ENCODE results near the gene HHIPL1.

The HHIPL1 gene

GRCh38 chr14:99681832-99682148 lies 36.9 kb downstream of the HHIPL1 start:
- Histone ChIP-seq H3K27me3 (ENCODE audit: control insufficient read depth, insufficient read depth, low read length) (peaks cover 24% of the 10 kb centered on the region), H3K4me3 (ENCODE audit: low read length) (no peak overlapping the region), H3K9me3 (replicated peaks; ENCODE audit: low read length) (peaks cover 11% of the 10 kb centered on the region)

DNA sequence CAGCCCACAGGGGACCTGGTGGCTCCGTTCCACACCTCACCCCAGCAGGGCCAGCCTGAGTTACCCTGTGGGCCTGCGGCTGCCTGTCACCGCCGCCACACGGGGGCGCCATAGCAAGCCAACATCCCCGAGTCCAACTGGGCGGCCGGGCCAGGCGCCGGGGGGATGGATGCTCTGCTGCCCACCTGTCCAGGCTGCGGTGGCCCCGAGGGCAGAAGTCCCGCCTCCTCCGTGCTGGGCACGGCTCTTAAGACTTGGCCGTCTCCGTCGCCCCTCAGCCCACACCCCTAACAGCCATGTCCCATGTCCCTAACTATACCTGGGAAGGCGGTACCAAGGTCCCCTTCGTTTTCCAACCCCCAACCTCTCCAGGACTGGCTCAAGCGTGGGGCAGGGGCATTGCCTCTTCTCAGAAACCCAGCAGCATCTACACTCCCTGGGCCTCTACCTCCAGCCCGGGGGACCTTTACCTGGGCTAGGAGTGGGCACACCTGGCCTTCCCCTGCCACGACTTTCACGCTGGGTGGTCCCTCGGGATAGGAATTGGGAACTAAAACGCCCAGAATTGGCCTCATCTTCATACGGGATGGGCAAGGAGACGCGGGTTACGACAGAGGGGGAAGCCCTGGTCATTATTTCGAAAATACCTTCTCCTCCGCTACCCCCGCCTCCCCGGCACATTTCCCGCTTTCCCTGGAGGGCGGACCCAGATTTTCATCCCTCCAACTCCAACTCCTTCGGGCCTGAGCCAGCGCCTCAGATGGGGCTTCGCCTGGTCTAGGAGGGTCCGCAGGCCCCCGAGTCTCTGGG lies 38.1 kb downstream of the HHIPL1 start:
- peaks cover 34% of the 10 kb centered on the region for H3K27me3 ChIP-seq (ENCODE audit: control insufficient read depth, insufficient read depth, low read length)
- peak overlapping the region; percentile 95 for H3K4me2 ChIP-seq (ENCODE audit: low read length)
- H3K4me3 ChIP-seq (ENCODE audit: low read length) = peak overlapping the region; percentile 75
- H3K9me3 ChIP-seq (replicated peaks; ENCODE audit: low read length) = peaks cover 10% of the 10 kb centered on the region
- H3K4me1 ChIP-seq (ENCODE audit: control insufficient read depth, insufficient read depth, low read length) = peaks cover 10% of the 10 kb centered on the region
- H3K9ac ChIP-seq (ENCODE audit: low read depth, low read length) = peak overlapping the region; percentile 88
- H3K36me3 ChIP-seq (ENCODE audit: insufficient read depth, low read length) = no peaks in the 10 kb centered on the region

More at GRCh38 chr14:99681832-99682148, 36.9 kb downstream of the HHIPL1 start:
- no peak overlapping the region for H3K4me2 ChIP-seq (ENCODE audit: low read length)
- H3K4me1 ChIP-seq (ENCODE audit: control insufficient read depth, insufficient read depth, low read length) = peaks cover 17% of the 10 kb centered on the region
- H3K36me3 ChIP-seq (ENCODE audit: insufficient read depth, low read length) = no peaks in the 10 kb centered on the region
- H3K9ac ChIP-seq (ENCODE audit: low read depth, low read length) = no peak overlapping the region

DNA sequence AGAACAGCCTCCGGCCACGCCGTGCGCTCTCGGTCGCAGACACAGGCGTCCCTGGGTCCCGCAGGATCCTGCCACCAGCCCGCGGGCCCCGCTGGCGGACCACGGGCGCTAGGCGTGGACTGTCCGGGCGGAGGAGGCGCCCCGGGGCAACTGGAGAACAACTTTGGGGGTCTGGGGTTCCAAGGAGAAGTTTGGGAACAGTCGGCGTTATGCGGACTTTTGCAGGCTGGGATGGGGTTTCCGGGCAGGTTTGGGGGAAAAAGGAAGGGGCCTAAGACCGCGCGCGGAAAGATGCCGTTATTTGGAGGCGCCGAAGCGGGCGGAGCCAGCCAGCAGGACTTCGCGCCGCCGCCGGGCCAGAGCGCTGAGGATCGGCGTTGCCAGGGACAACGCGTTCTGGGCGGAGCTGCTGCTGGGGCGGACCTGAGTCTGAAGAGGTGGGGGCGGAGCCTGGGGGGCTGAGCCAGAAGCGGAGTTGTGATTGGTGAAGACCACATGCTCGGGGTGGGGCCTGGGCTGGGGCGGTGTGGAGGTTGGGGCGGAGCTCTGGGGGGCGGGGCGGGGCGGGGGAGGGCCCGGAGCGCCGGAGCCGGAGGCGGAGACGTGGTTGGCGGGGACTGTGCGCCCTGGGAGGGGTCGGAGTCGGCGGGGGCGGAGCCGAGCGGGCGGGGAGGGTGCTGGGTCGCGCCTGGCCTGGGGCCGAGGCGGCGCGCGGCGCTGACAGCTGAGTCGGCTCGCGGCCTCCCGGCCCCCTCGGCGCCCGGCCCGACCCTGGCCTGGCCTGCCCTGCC lies 38.9 kb downstream of the HHIPL1 start, which contains the start of gene CYP46A1:
Gene CYP46A1, plus strand, starts transcription at position 680 of the 791 bp plus-strand sequence. CDS start 120 bp downstream, outside the sequence.
- Histone ChIP-seq H3K27me3 (ENCODE audit: control insufficient read depth, insufficient read depth, low read length) (peaks cover 41% of the 10 kb centered on the region), H3K9ac (ENCODE audit: low read depth, low read length) (peak within 1 kb of the TSS; percentile 88), H3K4me2 (ENCODE audit: low read length) (peak within 1 kb of the TSS; percentile 95), H3K4me3 (ENCODE audit: low read length) (peak within 1 kb of the TSS; percentile 76), H3K4me1 (ENCODE audit: control insufficient read depth, insufficient read depth, low read length) (peaks cover 10% of the 10 kb centered on the region), H3K9me3 (replicated peaks; ENCODE audit: low read length) (peaks cover 2% of the 10 kb centered on the region), H3K36me3 (ENCODE audit: insufficient read depth, low read length) (no peaks in the 10 kb centered on the region)

DNA sequence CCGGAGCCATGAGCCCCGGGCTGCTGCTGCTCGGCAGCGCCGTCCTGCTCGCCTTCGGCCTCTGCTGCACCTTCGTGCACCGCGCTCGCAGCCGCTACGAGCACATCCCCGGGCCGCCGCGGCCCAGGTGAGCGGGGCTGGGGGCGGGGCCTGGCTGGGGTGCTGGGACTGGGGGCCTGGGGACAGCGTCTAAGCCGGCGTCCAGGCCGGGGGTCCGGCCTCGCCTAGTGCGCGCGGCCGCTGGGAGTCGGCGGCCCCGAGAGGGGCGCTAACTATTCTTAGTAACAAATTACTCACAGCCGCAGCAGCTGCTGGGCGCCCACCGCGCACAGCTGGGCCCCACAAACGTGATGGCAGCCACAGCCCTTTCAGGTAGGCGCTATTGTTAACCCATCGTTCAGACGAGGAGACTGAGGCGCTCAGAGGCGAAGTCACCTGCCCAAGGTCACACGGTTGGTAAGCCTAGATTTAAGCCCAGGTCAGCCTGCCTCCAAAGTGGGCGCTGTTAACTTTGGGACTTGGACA lies 39.5 kb downstream of the HHIPL1 start:
- H3K9ac ChIP-seq (ENCODE audit: low read depth, low read length) = peak overlapping the region; percentile 69

GRCh38 chr14:99685151-99685591 lies 40.2 kb downstream of the HHIPL1 start:
- Histone ChIP-seq H3K4me3 (ENCODE audit: low read length) (no peak overlapping the region), H3K27me3 (ENCODE audit: control insufficient read depth, insufficient read depth, low read length) (peaks cover 50% of the 10 kb centered on the region), H3K9me3 (replicated peaks; ENCODE audit: low read length) (no peaks in the 10 kb centered on the region), H3K9ac (ENCODE audit: low read depth, low read length) (no peak overlapping the region), H3K4me2 (ENCODE audit: low read length) (no peak overlapping the region), H3K4me1 (ENCODE audit: control insufficient read depth, insufficient read depth, low read length) (peaks cover 10% of the 10 kb centered on the region), H3K36me3 (ENCODE audit: insufficient read depth, low read length) (no peaks in the 10 kb centered on the region)

More for the DNA sequence above, 39.5 kb downstream of the HHIPL1 start:
- Histone ChIP-seq H3K4me3 (ENCODE audit: low read length) (peak overlapping the region; percentile 76), H3K36me3 (ENCODE audit: insufficient read depth, low read length) (no peaks in the 10 kb centered on the region), H3K9me3 (replicated peaks; ENCODE audit: low read length) (no peaks in the 10 kb centered on the region), H3K27me3 (ENCODE audit: control insufficient read depth, insufficient read depth, low read length) (peaks cover 48% of the 10 kb centered on the region), H3K4me1 (ENCODE audit: control insufficient read depth, insufficient read depth, low read length) (peaks cover 10% of the 10 kb centered on the region), H3K4me2 (ENCODE audit: low read length) (peak overlapping the region; percentile 93)

DNA sequence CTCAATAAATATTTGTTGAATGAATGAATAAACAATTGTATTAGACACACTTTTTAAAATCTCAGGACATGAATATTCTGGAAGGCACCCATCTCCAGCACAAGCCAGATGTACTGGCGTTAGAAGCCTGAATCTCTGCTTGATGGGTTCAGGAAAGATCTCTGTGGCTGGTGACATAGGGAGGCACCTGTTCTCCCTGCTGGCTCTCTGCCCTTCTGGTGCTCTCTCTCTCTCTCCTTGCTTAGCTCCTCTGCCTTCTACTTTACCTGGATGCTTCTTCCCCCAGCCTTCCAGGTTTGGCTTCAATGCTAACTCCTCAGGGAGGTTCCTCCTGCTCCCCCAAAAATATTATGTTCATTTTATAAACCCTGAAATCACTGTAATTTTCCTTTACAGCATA lies 40.7 kb downstream of the HHIPL1 start:
- no peaks in the 10 kb centered on the region for H3K9me3 ChIP-seq (replicated peaks; ENCODE audit: low read length)
- peaks cover 10% of the 10 kb centered on the region for H3K4me1 ChIP-seq (ENCODE audit: control insufficient read depth, insufficient read depth, low read length)
- H3K36me3 ChIP-seq (ENCODE audit: insufficient read depth, low read length) = no peaks in the 10 kb centered on the region
- no peak overlapping the region for H3K4me3 ChIP-seq (ENCODE audit: low read length)
- no peak overlapping the region for H3K4me2 ChIP-seq (ENCODE audit: low read length)
- H3K9ac ChIP-seq (ENCODE audit: low read depth, low read length) = no peak overlapping the region
- peaks cover 50% of the 10 kb centered on the region for H3K27me3 ChIP-seq (ENCODE audit: control insufficient read depth, insufficient read depth, low read length)

DNA sequence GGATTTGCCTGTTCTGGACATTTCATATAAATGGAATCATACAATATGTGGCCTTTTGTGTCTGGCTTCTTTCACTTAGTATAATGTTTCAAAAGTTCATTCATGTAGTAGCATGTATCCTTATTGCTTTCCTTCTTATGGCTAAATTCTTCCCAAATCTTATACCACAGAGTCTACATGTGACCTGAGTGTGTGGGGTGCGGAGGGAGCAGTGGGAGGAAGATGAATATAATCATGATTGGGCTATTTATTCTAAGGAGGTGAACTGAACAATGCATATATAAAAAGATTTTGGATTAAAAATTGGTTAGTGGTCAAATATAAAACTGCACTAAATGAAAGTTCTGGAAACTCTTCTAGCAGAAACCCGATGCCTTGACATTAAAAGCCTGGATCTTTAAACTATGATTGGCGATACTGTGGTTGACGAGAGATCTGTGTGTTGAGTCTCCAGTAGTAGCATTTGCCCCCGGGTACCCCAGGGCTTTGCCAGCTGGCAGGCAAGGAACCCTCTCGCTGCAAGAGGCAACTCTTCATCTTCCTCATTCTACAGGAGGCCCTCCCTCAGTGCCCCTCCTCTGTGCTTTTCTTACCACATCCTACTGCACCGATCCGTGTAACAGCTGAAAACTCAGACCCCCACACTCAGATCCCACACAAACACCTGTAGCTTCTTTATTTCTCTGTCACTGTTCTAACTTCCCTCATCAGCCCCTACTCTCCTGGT lies 41.8 kb downstream of the HHIPL1 start:
- no peaks in the 10 kb centered on the region for H3K9me3 ChIP-seq (replicated peaks; ENCODE audit: low read length)
- H3K4me1 ChIP-seq (ENCODE audit: control insufficient read depth, insufficient read depth, low read length) = peaks cover 10% of the 10 kb centered on the region
- no peak overlapping the region for H3K4me3 ChIP-seq (ENCODE audit: low read length)
- no peaks in the 10 kb centered on the region for H3K36me3 ChIP-seq (ENCODE audit: insufficient read depth, low read length)
- peaks cover 50% of the 10 kb centered on the region for H3K27me3 ChIP-seq (ENCODE audit: control insufficient read depth, insufficient read depth, low read length)
- no peak overlapping the region for H3K9ac ChIP-seq (ENCODE audit: low read depth, low read length)
- H3K4me2 ChIP-seq (ENCODE audit: low read length) = no peak overlapping the region

GRCh38 chr14:99687284-99688209 lies 42.6 kb downstream of the HHIPL1 start:
- Histone ChIP-seq H3K4me1 (ENCODE audit: control insufficient read depth, insufficient read depth, low read length) (peaks cover 10% of the 10 kb centered on the region), H3K36me3 (ENCODE audit: insufficient read depth, low read length) (no peaks in the 10 kb centered on the region), H3K4me3 (ENCODE audit: low read length) (no peak overlapping the region), H3K27me3 (ENCODE audit: control insufficient read depth, insufficient read depth, low read length) (peaks cover 53% of the 10 kb centered on the region), H3K9me3 (replicated peaks; ENCODE audit: low read length) (no peaks in the 10 kb centered on the region), H3K4me2 (ENCODE audit: low read length) (no peak overlapping the region), H3K9ac (ENCODE audit: low read depth, low read length) (no peak overlapping the region)

GRCh38 chr14:99688210-99688581 lies 43.3 kb downstream of the HHIPL1 start:
- H3K4me1 ChIP-seq (ENCODE audit: control insufficient read depth, insufficient read depth, low read length) = peaks cover 6% of the 10 kb centered on the region
- no peak overlapping the region for H3K4me2 ChIP-seq (ENCODE audit: low read length)
- no peaks in the 10 kb centered on the region for H3K36me3 ChIP-seq (ENCODE audit: insufficient read depth, low read length)
- no peak overlapping the region for H3K9ac ChIP-seq (ENCODE audit: low read depth, low read length)
- H3K4me3 ChIP-seq (ENCODE audit: low read length) = no peak overlapping the region
- H3K27me3 ChIP-seq (ENCODE audit: control insufficient read depth, insufficient read depth, low read length) = peaks cover 57% of the 10 kb centered on the region
- no peaks in the 10 kb centered on the region for H3K9me3 ChIP-seq (replicated peaks; ENCODE audit: low read length)

DNA sequence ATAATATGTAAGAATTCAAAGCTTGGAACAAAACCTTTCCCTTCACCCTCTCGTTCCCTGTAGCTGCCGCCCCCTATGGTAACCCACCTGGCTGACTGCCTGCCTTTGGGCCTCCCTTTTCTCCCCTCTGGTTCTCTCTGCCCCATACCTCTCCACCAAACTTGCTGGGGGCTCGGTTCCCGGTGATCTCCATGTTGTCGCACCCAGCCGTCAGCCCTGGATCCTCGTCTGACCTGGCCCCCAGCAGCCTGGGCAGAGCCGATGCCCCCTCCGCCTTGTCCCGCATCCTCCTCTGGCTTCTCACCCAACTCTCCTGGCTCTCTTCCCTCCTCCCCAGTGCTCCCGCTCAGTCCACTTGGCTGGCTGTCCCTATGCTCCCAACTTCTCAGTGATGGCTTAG lies 43.7 kb downstream of the HHIPL1 start:
- H3K27me3 ChIP-seq (ENCODE audit: control insufficient read depth, insufficient read depth, low read length) = peaks cover 57% of the 10 kb centered on the region
- no peak overlapping the region for H3K4me2 ChIP-seq (ENCODE audit: low read length)
- H3K4me3 ChIP-seq (ENCODE audit: low read length) = no peak overlapping the region
- no peak overlapping the region for H3K9ac ChIP-seq (ENCODE audit: low read depth, low read length)
- no peaks in the 10 kb centered on the region for H3K9me3 ChIP-seq (replicated peaks; ENCODE audit: low read length)
- H3K36me3 ChIP-seq (ENCODE audit: insufficient read depth, low read length) = no peaks in the 10 kb centered on the region
- H3K4me1 ChIP-seq (ENCODE audit: control insufficient read depth, insufficient read depth, low read length) = peaks cover 4% of the 10 kb centered on the region
